Stimulated activated CD8-positive, alpha-beta memory T cell treated with anti-CD3 and anti-CD28 coated beads, Interleukin-15, amount 100 ng/mL, for 1 hour (primary cell): ENCODE results near the gene NPC1.

Source experiments
- DNase-seq: peaks from one replicate; pipeline ENCODE4 v3.0.0-alpha.2; 2020; ENCODE audit warnings: low read depth

NPC1 gene

DNA sequence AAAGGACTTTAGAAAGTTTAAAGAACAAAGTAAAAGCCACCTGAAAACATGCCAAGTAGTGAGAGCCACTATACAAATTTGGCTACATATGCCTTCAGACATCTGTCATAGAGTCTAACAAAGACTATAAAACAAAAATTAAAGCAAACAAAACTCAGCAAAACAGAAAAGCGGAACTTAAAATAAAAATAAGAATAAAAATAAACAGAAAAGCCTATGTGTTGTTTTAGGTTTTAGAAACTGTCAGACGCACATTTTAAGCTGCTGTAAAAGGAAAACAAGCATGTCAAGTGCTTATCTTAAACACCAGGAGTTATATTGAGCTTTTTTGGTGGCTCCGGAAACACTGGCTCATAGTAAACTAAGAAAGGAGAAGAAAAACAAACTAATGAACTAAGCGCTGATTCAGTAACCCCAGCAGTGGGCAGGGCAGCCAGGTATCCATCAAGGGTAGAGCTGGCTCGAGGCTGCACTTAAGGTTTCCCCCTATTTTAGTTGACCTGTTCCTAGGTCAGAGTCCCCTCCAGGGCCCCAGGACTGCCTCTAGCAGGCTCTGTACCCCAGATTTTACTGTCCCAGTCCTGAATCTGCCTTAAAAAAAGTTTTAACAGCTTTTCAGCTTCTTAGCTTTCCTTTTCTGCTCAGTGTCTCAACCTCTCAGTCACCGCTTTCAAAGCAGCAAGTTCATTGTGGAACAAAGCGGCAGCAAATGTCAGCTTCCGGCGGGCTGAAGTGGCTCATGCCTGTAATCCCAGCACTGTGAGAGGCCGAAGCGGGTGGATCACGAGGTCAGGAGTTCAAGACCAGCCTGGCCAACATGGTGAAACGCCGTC lies 98.4 kb downstream of the NPC1 start:
- DNase-seq, result peak; percentile 5

DNA sequence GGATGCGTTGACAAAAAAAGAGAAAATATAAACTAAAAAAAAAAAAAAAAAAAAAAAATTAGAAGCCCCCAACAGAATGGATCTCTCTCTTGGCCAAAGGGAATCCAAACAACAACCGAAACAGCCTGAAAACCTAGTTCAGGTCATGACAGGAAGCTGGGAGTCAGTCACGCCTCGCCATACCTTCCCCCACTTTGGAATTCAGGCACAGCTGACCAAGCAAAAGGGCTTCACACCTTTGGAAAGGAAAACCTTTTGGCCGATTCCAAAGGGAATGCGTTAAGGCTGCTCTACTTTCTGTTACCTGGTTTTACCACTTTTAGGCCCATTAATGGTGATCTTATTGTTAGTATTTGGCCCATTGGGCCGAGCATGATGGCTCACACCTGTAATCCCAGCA lies 100.9 kb downstream of the NPC1 start:
- no peak for DNase-seq

DNA sequence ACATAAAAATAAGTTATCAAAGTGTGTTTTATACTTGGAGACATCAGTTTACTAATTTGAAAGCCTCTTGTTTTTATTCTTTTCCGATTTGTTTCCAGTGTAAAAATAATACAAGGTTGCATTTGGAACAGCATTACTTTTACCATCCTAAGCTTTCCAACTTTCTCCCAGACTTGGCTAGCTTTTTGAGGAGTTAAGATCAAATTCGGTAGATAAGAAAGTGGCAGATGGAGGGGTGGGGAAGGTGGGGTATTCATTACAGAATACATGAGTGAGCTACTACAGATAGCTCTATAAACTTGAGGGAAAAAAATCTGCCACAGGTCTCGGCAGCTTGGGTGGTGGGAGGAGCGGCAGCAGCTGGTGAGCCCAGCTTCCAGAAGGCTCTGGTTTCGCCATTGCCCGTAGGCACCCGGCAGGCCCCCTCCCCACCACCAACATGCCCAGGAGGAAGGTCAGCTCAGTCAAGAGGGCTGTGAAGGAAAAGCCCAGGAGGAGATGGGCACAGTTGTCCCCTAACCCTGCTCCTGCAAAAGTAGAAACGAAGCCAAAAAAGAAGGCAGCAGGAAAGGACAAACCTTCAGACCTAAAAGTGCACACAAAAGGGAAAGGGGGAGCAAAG lies 101.6 kb downstream of the NPC1 start:
- DNase-seq, result no peak
